Fibroblast of lung (primary cell): Measurements from ENCODE around the gene ZNF132. TPM values are rescaled to one million over a fixed set of nuclear protein-coding genes. Genes with fewer than 3 reads are reported as not detected.

ENCODE experiments used
- polyA plus RNA-seq, 2 donors: library from polyadenylated mRNA; depleted of rRNA in 1 of 2; stranded (reverse) in 1 of 2; unstranded in 1 of 2; fragments of >200 nt; gene quantifications; 2 replicates each; pipeline ENCODE4 v1.2.1, GENCODE V29; 2011 to 2012; ENCODE audit warnings: missing spikeins in 1 of 2
- total RNA-seq: library from RNA; depleted of rRNA; stranded (reverse); fragments of >200 nt; gene quantifications from 2 replicates; pipeline ENCODE4 v1.2.1, GENCODE V29; 2014

The ZNF132 gene
- total and polyA plus RNA-seq, 2 donors (not counting 1 experiment from before 2014, with no cell fraction given), result 4.1 to 14.5 TPM

Other genes with a start within 250 kb of the ZNF132 start
- gene ZNF544, start 211.2 kb downstream of the ZNF132 start, total RNA-seq, result 34.4 and 40.8 TPM in 2 replicates
- gene ZNF544, start 211.2 kb downstream of the ZNF132 start, polyA plus RNA-seq, result 17.6 and 22.0 TPM in 2 replicates
- 4.9 and 5.6 TPM in 2 replicates for gene ZNF8, start 161.2 kb downstream of the ZNF132 start, total RNA-seq
- 2.3 and 2.6 TPM in 2 replicates for gene ZNF8, start 161.2 kb downstream of the ZNF132 start, polyA plus RNA-seq
- gene ERVK3-1, start 134.8 kb downstream of the ZNF132 start, total RNA-seq, result 20.0 and 25.6 TPM in 2 replicates
- gene ERVK3-1, start 134.8 kb downstream of the ZNF132 start, polyA plus RNA-seq, result 36.6 and 44.7 TPM in 2 replicates
- gene ZSCAN22, start 113.2 kb downstream of the ZNF132 start, total RNA-seq, result 2.3 and 3.0 TPM in 2 replicates
- 2.8 and 3.0 TPM in 2 replicates for gene ZSCAN22, start 113.2 kb downstream of the ZNF132 start, polyA plus RNA-seq
- 3.3 and 12.6 TPM in 2 replicates for gene A1BG, start 86.7 kb downstream of the ZNF132 start, total RNA-seq
- 5.0 and 8.3 TPM in 2 replicates for gene A1BG, start 86.7 kb downstream of the ZNF132 start, polyA plus RNA-seq
- 1.5 and 2.5 TPM in 2 replicates for gene ZNF497, start 77.4 kb downstream of the ZNF132 start, total RNA-seq
- gene ZNF497, start 77.4 kb downstream of the ZNF132 start, polyA plus RNA-seq, result 0.03 and 0.05 TPM in 2 replicates
- 1.5 and 1.8 TPM in 2 replicates for gene ZNF837, start 59.1 kb downstream of the ZNF132 start, total RNA-seq
- gene ZNF837, start 59.1 kb downstream of the ZNF132 start, polyA plus RNA-seq, result 0.18 and 0.27 TPM in 2 replicates
- gene RPS5, start 52.9 kb downstream of the ZNF132 start, total RNA-seq, result 2,126 and 2,800 TPM in 2 replicates
- gene RPS5, start 52.9 kb downstream of the ZNF132 start, polyA plus RNA-seq, result 1,173 and 1,532 TPM in 2 replicates
- gene RNF225, start 44.5 kb downstream of the ZNF132 start, total RNA-seq, result under 0.01 TPM in 1 of 2 replicates, not detected in the other
- not detected in 2 replicates for gene RNF225, start 44.5 kb downstream of the ZNF132 start, polyA plus RNA-seq
- 16.9 and 18.8 TPM in 2 replicates for gene ZNF584, start 31.5 kb downstream of the ZNF132 start, total RNA-seq
- gene ZNF584, start 31.5 kb downstream of the ZNF132 start, polyA plus RNA-seq, result 11.7 and 14.6 TPM in 2 replicates
- gene ZNF324B, start 11.5 kb upstream of the ZNF132 start, total RNA-seq, result 8.9 and 9.0 TPM in 2 replicates
- 2.1 and 2.5 TPM in 2 replicates for gene ZNF324B, start 11.5 kb upstream of the ZNF132 start, polyA plus RNA-seq
- 11.8 and 14.2 TPM in 2 replicates for gene ZNF324, start 26.9 kb upstream of the ZNF132 start, total RNA-seq
- 3.9 and 4.1 TPM in 2 replicates for gene ZNF324, start 26.9 kb upstream of the ZNF132 start, polyA plus RNA-seq
- gene ZNF446, start 36.2 kb upstream of the ZNF132 start, total RNA-seq, result 8.2 and 9.4 TPM in 2 replicates
- 2.4 and 2.5 TPM in 2 replicates for gene ZNF446, start 36.2 kb upstream of the ZNF132 start, polyA plus RNA-seq
- gene SLC27A5, start 71.8 kb upstream of the ZNF132 start, total RNA-seq, result 6.7 and 10.1 TPM in 2 replicates
- 5.2 and 7.3 TPM in 2 replicates for gene SLC27A5, start 71.8 kb upstream of the ZNF132 start, polyA plus RNA-seq
- gene ZBTB45, start 79.7 kb upstream of the ZNF132 start, total RNA-seq, result 4.9 and 5.9 TPM in 2 replicates
- gene ZBTB45, start 79.7 kb upstream of the ZNF132 start, polyA plus RNA-seq, result 3.1 and 4.3 TPM in 2 replicates
- 293 and 325 TPM in 2 replicates for gene TRIM28, start 103.9 kb upstream of the ZNF132 start, total RNA-seq
- gene TRIM28, start 103.9 kb upstream of the ZNF132 start, polyA plus RNA-seq, result 160 and 273 TPM in 2 replicates
- gene CHMP2A, start 115.0 kb upstream of the ZNF132 start, total RNA-seq, result 146 and 167 TPM in 2 replicates
- gene CHMP2A, start 115.0 kb upstream of the ZNF132 start, polyA plus RNA-seq, result 215 and 269 TPM in 2 replicates
- gene UBE2M, start 118.5 kb upstream of the ZNF132 start, total RNA-seq, result 52.6 and 73.7 TPM in 2 replicates
- gene UBE2M, start 118.5 kb upstream of the ZNF132 start, polyA plus RNA-seq, result 73.6 and 99.9 TPM in 2 replicates
- gene MZF1, start 133.2 kb upstream of the ZNF132 start, total RNA-seq, result 13.9 and 14.9 TPM in 2 replicates
- gene MZF1, start 133.2 kb upstream of the ZNF132 start, polyA plus RNA-seq, result 3.0 and 4.1 TPM in 2 replicates